HepG2 (cell line): ENCODE results near the gene ATP11B. TPM values are rescaled to one million over a fixed set of nuclear protein-coding genes. Genes with fewer than 3 reads are reported as not detected.
"Not testable (repeated sequence)": the region's sequence is repeated elsewhere in the genome, so short reads cannot be mapped to it uniquely, and the experiment has no call there.

Source experiments
- ATAC-seq: fragments of 200-7000 bp; cut with Tn5 transposase; 3 replicates; pipeline ENCODE4 v1.9.1; 2020; ENCODE audit warnings: mild to moderate bottlenecking, moderate library complexity
- BruUV-seq: library from RNA; stranded (reverse); fragments of 400-500 nt; replicated peaks from 2 replicates; lab custom pipeline; 2021; lab: Mats Ljungman, UMichigan
- CTCF ChIA-PET: fragments of 300-600 bp; formaldehyde crosslinking; extraction: SDS; loops from one replicate; lab custom pipeline; 2021; ENCODE audit warnings: low total read pairs, inconsistent platforms, low intra/inter-chr PET ratio; lab: Yijun Ruan, JAX
- POLR2A ChIA-PET: fragments of 350-600 bp; sonication (Branson Sonifier 250); formaldehyde crosslinking; loops from one replicate; lab custom pipeline; 2020; ENCODE audit warnings: antibody characterized with exemption, inconsistent platforms; lab: Yijun Ruan, JAX
- DNase-seq: peaks from one replicate; pipeline ENCODE4 v3.0.0-alpha.2; 2015; ENCODE audit warnings: low spot score
- FAIRE-seq: peaks from 3 replicates; lab custom pipeline; 2011; peaks lifted over from hg19 to GRCh38; lab: Jason Lieb, UNC
- H2AFZ ChIP-seq: one replicate; pipeline ENCODE4 v1.6.1; 2011; ENCODE audit warnings: low read length, inconsistent platforms
- H3K27ac ChIP-seq: fragments of 300-600 bp; 3 replicates; pipeline ENCODE4 v1.8.0; 2011; ENCODE audit warnings: mixed run types, mild to moderate bottlenecking, mixed read lengths, low read length, inconsistent platforms; ENCODE audit not compliant: insufficient read depth; ENCODE audit errors: extremely low read length
- H3K27me3 ChIP-seq, 2 experiments: fragments of 200-600 bp in 1 of 2; 2 replicates in 1 of 2; 3 replicates in 1 of 2; pipeline versions ENCODE4 v1.6.0 to v1.8.0; 2011; ENCODE audit warnings: low read length in 2 of 2, mild to moderate bottlenecking in 2 of 2, moderate library complexity in 2 of 2, inconsistent platforms in 1 of 2; ENCODE audit not compliant: insufficient read depth in 2 of 2, control insufficient read depth in 1 of 2
- H3K36me3 ChIP-seq, 2 experiments: fragments of 200-600 bp in 1 of 2; replicated peaks in 1 of 2; 2 replicates in 1 of 2; 3 replicates in 1 of 2; pipeline versions ENCODE4 v1.5.1 to v1.8.0; 2011; ENCODE audit warnings: low read length in 2 of 2, inconsistent platforms in 1 of 2; ENCODE audit not compliant: insufficient read depth in 2 of 2, control insufficient read depth in 1 of 2
- H3K4me1 ChIP-seq: 2 replicates; pipeline ENCODE4 v1.5.1; 2012; ENCODE audit warnings: low read length, inconsistent platforms; ENCODE audit not compliant: insufficient read depth
- H3K4me2 ChIP-seq: 2 replicates; pipeline ENCODE4 v1.6.0; 2011; ENCODE audit warnings: low read depth, low read length, inconsistent platforms
- H3K4me3 ChIP-seq, 3 experiments: fragments of 200-600 bp in 1 of 3; sonication (generic), shearing (Covaris generic) in 1 of 3; replicated peaks in 1 of 3; 2 replicates each; pipeline ENCODE4 v1.5.1; 2011 to 2016; ENCODE audit warnings: low read length in 3 of 3, inconsistent platforms in 2 of 3, low read depth in 2 of 3, mild to moderate bottlenecking in 2 of 3, control low read depth in 1 of 3, mixed read lengths in 1 of 3; ENCODE audit not compliant: insufficient read depth in 1 of 3
- H3K79me2 ChIP-seq: one replicate; pipeline ENCODE4 v1.6.1; 2011; ENCODE audit warnings: low read length, inconsistent platforms; ENCODE audit not compliant: insufficient read depth
- H3K9ac ChIP-seq: 2 replicates; pipeline ENCODE4 v1.6.0; 2011; ENCODE audit warnings: mild to moderate bottlenecking, low read depth, low read length, inconsistent platforms; ENCODE audit not compliant: insufficient read depth
- H3K9me3 ChIP-seq: 2 replicates; pipeline ENCODE4 v1.5.1; 2012; ENCODE audit warnings: mild to moderate bottlenecking, low read length
- H4K20me1 ChIP-seq: 2 replicates; pipeline ENCODE4 v1.6.0; 2011; ENCODE audit warnings: inconsistent platforms, mild to moderate bottlenecking, low read length, moderate library complexity; ENCODE audit not compliant: insufficient read depth
- ATM ChIP-seq: fragments of 450-650 bp; IDR thresholded peaks from 2 replicates; pipeline ENCODE4 v1.7.1; 2017; ENCODE audit warnings: mild to moderate bottlenecking, borderline replicate concordance
- HHEX ChIP-seq: IDR thresholded peaks from 2 replicates; pipeline ENCODE4 v1.6.1; 2016; ENCODE audit warnings: control low read depth
- IRF2 ChIP-seq: IDR thresholded peaks from 2 replicates; pipeline ENCODE4 v1.6.1; 2018; ENCODE audit warnings: missing genetic modification reagents, missing compliant biosample characterization
- MAFK ChIP-seq, 2 experiments: IDR thresholded peaks in 1 of 2; conservative IDR thresholded peaks in 1 of 2; 2 replicates each; pipeline ENCODE4 v1.6.1; 2011; ENCODE audit warnings: improper control_type of control experiment in 2 of 2, low read length in 2 of 2
- PHB2 ChIP-seq: fragments of 450-650 bp; IDR thresholded peaks from 2 replicates; pipeline ENCODE4 v1.6.1; 2018; ENCODE audit not compliant: partially characterized antibody
- PLSCR1 ChIP-seq: sonication (generic); formaldehyde crosslinking; IDR thresholded peaks from 2 replicates; pipeline ENCODE4 v1.5.0; 2020; ENCODE audit warnings: missing genetic modification reagents, mild to moderate bottlenecking, borderline replicate concordance
- RAD51 ChIP-seq: fragments of 450-650 bp; IDR thresholded peaks from 2 replicates; pipeline ENCODE4 v1.6.1; 2016; ENCODE audit warnings: borderline replicate concordance
- SATB2 ChIP-seq: sonication (generic); formaldehyde crosslinking; IDR thresholded peaks from 2 replicates; pipeline ENCODE4 v1.5.0; 2020; ENCODE audit warnings: missing genetic modification reagents
- ZFP36L1 ChIP-seq: sonication (generic); formaldehyde crosslinking; IDR thresholded peaks from 2 replicates; pipeline ENCODE4 v1.8.0; 2022; ENCODE audit warnings: mild to moderate bottlenecking, missing genetic modification reagents, moderate library complexity
- ZNF121 ChIP-seq: sonication (generic); formaldehyde crosslinking; IDR thresholded peaks from 2 replicates; pipeline ENCODE4 v1.5.0; 2020; ENCODE audit warnings: mild to moderate bottlenecking, missing genetic modification reagents
- ZNF709 ChIP-seq: sonication (generic); formaldehyde crosslinking; IDR thresholded peaks from 2 replicates; pipeline ENCODE4 v1.5.0; 2020; ENCODE audit warnings: mild to moderate bottlenecking, missing genetic modification reagents
- WGBS: methylation state at CpG from one replicate; pipeline ENCODE4 v1.1.6; 2017; ENCODE audit warnings: low lambda C conversion rate; 5-methylcytosine and 5-hydroxymethylcytosine counted together
- in situ Hi-C: cut with HindIII; loops from 2 replicates; pipeline ENCODE4 v1.10.0; 2017; ENCODE audit warnings: low pct_unique_long_range_greater_than_20kb; ENCODE audit not compliant: extremely low pct_ligation_motif_present
- intact Hi-C: fragments of 100-400 bp; cut with micrococcal nuclease; formaldehyde crosslinking; loops from one replicate; pipeline ENCODE4 v1.10.0; 2022; ENCODE audit not compliant: unreplicated experiment
- polyA plus RNA-seq, 8 experiments: library from polyadenylated mRNA; depleted of rRNA in 3 of 8; stranded (reverse) in 7 of 8; unstranded in 1 of 8; fragments of >200 nt; fragmentation: Illumina TruSeq in 4 of 8; extraction: Trizol in 4 of 8; gene quantifications; 2 replicates each; pipeline versions ENCODE4 v1.2.1 to v1.2.3, GENCODE V29; 2011 to 2016; ENCODE audit warnings: low read depth in 4 of 8, missing spikeins in 1 of 8, mixed read lengths in 1 of 8; ENCODE audit not compliant: insufficient read depth in 1 of 8
- total RNA-seq, 5 experiments: library from RNA; depleted of rRNA; stranded (reverse); fragments of >200 nt; fragmentation: Illumina TruSeq; extraction: Trizol; gene quantifications; 2 replicates each; pipeline ENCODE4 v1.2.3, GENCODE V29; 2016; ENCODE audit warnings: low read depth in 1 of 5

ATP11B gene
- total and polyA plus RNA-seq, 2 of the 13 experiments (the other 11 are each of a cell fraction or from before 2014, with no cell fraction given), result 10.1 to 22.9 TPM

GRCh38 chr3:182869059-182869458 lies 75.8 kb downstream of the ATP11B start (continued):
- TF ChIP-seq PHB2 (no peak), RAD51 (no peak), ZNF709 (CRISPR knock-in tag) (no peak), SATB2 (CRISPR knock-in tag) (no peak), ZFP36L1 (CRISPR knock-in tag) (no peak), IRF2 (CRISPR knock-in tag) (no peak), PLSCR1 (CRISPR knock-in tag) (no peak), ATM (no peak), MAFK (conservative IDR thresholded peaks at IDR 0.05 in 1 of 2, IDR thresholded peaks at IDR 0.05 in 1 of 2; ENCODE audit: low read length in 2 of 2) (peak; percentile 94 to 98), HHEX (CRISPR knock-in tag) (no peak)

GRCh38 chr3:182870917-182871316 lies 77.6 kb downstream of the ATP11B start:
- BruUV-seq, H3K79me2 ChIP-seq, H3K9me3 ChIP-seq: not testable (repeated sequence)
- 98% methylated on average over 3 of the region's 3 CpGs for WGBS
- TF ChIP-seq ZNF121, result peak; percentile 48; the same call in 1 of the 2 replicates
- TF ChIP-seq, all 625 proteins: peak for 1; not testable (repeated sequence) for 624
- H3K36me3 ChIP-seq, result peaks cover 4 to 13% of the 10 kb centered on the region in 2 experiments; a peak in 4 of 5 replicates
- H3K4me2 ChIP-seq, in situ Hi-C loops, H2AFZ ChIP-seq, H4K20me1 ChIP-seq, H3K27me3 ChIP-seq, POLR2A ChIA-PET, ATAC-seq, H3K4me3 ChIP-seq, DNase-seq, H3K9ac ChIP-seq, FAIRE-seq, H3K27ac ChIP-seq, H3K4me1 ChIP-seq, CTCF ChIA-PET, intact Hi-C loops: not testable (repeated sequence)
